ENCODE data around the gene ZNF814. TPM values are rescaled to one million over a fixed set of nuclear protein-coding genes. Genes with fewer than 3 reads are reported as not detected.
A peak's percentile ranks its signal among the peaks of the same experiment; 100 is the strongest.
"Not testable (repeated sequence)": the region's sequence is repeated elsewhere in the genome, so short reads cannot be mapped to it uniquely, and the experiment has no call there.

The ZNF814 gene
- total and polyA plus RNA-seq, 2 experiments from 2014 or later = 80.4 to 86.9 TPM

DNA sequence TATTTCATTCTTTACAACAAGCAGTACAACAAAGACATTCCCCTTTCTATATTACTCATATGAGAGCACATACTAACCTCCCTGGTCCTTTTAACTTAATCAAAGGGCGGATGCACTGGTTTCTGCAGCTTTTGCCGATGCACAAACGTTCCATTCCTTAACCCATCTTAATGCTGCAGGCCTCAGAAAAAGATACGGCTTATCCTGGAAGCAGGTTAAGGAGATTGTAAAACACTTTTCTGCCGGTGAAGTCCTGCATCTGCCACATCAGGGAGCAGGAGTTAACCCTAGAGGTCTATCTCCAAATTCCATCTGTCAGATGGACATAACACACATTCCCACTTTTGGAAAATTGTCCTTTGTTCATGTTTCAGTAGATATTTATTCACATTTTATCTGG, 11.5 kb upstream of the ZNF814 start (continued):
- TF ChIP-seq, protein P1, sequence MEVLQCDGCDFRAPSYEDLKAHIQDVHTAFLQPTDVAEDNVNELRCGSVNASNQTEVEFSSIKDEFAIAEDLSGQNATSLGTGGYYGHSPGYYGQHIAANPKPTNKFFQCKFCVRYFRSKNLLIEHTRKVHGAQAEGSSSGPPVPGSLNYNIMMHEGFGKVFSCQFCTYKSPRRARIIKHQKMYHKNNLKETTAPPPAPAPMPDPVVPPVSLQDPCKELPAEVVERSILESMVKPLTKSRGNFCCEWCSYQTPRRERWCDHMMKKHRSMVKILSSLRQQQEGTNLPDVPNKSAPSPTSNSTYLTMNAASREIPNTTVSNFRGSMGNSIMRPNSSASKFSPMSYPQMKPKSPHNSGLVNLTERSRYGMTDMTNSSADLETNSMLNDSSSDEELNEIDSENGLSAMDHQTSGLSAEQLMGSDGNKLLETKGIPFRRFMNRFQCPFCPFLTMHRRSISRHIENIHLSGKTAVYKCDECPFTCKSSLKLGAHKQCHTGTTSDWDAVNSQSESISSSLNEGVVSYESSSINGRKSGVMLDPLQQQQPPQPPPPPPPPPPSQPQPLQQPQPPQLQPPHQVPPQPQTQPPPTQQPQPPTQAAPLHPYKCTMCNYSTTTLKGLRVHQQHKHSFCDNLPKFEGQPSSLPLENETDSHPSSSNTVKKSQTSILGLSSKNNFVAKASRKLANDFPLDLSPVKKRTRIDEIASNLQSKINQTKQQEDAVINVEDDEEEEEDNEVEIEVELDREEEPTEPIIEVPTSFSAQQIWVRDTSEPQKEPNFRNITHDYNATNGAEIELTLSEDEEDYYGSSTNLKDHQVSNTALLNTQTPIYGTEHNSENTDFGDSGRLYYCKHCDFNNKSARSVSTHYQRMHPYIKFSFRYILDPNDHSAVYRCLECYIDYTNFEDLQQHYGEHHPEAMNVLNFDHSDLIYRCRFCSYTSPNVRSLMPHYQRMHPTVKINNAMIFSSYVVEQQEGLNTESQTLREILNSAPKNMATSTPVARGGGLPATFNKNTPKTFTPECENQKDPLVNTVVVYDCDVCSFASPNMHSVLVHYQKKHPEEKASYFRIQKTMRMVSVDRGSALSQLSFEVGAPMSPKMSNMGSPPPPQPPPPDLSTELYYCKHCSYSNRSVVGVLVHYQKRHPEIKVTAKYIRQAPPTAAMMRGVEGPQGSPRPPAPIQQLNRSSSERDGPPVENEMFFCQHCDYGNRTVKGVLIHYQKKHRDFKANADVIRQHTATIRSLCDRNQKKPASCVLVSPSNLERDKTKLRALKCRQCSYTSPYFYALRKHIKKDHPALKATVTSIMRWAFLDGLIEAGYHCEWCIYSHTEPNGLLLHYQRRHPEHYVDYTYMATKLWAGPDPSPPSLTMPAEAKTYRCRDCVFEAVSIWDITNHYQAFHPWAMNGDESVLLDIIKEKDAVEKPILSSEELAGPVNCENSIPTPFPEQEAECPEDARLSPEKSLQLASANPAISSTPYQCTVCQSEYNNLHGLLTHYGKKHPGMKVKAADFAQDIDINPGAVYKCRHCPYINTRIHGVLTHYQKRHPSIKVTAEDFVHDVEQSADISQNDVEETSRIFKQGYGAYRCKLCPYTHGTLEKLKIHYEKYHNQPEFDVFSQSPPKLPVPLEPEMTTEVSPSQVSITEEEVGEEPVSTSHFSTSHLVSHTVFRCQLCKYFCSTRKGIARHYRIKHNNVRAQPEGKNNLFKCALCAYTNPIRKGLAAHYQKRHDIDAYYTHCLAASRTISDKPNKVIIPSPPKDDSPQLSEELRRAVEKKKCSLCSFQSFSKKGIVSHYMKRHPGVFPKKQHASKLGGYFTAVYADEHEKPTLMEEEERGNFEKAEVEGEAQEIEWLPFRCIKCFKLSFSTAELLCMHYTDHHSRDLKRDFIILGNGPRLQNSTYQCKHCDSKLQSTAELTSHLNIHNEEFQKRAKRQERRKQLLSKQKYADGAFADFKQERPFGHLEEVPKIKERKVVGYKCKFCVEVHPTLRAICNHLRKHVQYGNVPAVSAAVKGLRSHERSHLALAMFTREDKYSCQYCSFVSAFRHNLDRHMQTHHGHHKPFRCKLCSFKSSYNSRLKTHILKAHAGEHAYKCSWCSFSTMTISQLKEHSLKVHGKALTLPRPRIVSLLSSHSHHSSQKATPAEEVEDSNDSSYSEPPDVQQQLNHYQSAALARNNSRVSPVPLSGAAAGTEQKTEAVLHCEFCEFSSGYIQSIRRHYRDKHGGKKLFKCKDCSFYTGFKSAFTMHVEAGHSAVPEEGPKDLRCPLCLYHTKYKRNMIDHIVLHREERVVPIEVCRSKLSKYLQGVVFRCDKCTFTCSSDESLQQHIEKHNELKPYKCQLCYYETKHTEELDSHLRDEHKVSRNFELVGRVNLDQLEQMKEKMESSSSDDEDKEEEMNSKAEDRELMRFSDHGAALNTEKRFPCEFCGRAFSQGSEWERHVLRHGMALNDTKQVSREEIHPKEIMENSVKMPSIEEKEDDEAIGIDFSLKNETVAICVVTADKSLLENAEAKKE (CRISPR knock-in tag; IDR thresholded peaks at IDR 0.05) = no peak
- TF ChIP-seq JUNB (IDR thresholded peaks at IDR 0.05; ENCODE audit: unreplicated experiment) (no peak), POLR2AphosphoS5 (IDR thresholded peaks at IDR 0.05; ENCODE audit: low read depth) (no peak)

DNA sequence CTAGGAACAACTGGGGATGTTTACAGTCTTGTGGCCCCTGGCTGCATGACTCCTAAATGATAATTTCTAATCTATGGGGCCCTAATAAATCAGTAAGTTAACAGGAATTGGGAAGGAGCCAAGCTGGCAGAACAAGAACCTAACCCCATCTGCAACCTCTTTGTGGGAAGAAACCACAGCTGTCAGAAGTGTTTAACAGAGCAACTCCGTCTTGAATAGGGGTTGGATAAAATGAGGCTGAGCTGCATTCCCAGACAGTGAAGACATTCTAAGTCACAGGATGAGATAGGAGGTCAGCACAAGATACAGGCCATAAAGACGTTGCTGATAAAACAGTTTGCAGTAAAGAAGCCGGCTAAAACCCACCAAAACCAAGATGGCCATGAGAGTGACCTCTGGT, 1.9 kb upstream of the ZNF814 start:
- H3K27ac ChIP-seq (ENCODE audit: low read depth) = not testable (repeated sequence)

DNA sequence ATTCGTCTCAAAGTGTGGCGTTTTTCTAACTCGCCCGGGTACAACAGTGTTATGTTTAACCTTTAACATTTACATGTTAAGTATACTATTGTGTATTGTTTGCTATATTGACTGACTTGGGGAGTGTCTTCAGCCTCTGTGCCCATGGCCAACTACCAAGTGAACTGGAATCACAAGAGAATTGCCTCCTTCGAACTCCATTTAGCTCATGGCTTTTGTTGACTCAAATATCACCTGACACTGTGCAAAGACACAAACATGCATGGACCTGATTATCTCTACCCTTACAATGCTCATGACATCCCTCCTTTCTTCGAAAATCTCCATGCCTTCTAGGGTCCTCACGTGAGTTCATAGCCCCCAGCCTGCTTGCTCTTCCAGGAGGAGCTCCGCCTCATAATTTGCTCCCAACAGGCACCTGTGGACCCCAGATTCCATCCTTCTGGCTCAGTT, 704 bp downstream of the ZNF814 start:
- Histone ChIP-seq H2AFZ (no peak overlapping the region), H3K4me2 (peak overlapping the region; percentile 75)
- no peak for TF ChIP-seq STAT1 (IDR thresholded peaks at IDR 0.05; ENCODE audit: unreplicated experiment)
- TF ChIP-seq EZH2phosphoT487 (IDR thresholded peaks at IDR 0.05; ENCODE audit: unreplicated experiment) = no peak
- TF ChIP-seq ZNF114 (CRISPR knock-in tag; IDR thresholded peaks at IDR 0.05) = no peak
- no peak for TF ChIP-seq NANOG (IDR thresholded peaks at IDR 0.05; ENCODE audit: borderline replicate concordance)
- no peak for TF ChIP-seq ZNF331 (CRISPR knock-in tag; IDR thresholded peaks at IDR 0.05; ENCODE audit: low read depth)
- no peak for TF ChIP-seq CREB1 (CRISPR knock-in tag; IDR thresholded peaks at IDR 0.05; ENCODE audit: low read depth)
- TF ChIP-seq, protein P2, sequence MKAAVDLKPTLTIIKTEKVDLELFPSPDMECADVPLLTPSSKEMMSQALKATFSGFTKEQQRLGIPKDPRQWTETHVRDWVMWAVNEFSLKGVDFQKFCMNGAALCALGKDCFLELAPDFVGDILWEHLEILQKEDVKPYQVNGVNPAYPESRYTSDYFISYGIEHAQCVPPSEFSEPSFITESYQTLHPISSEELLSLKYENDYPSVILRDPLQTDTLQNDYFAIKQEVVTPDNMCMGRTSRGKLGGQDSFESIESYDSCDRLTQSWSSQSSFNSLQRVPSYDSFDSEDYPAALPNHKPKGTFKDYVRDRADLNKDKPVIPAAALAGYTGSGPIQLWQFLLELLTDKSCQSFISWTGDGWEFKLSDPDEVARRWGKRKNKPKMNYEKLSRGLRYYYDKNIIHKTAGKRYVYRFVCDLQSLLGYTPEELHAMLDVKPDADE (IDR thresholded peaks at IDR 0.05) = no peak
- no peak for TF ChIP-seq POLR2AphosphoS5 (IDR thresholded peaks at IDR 0.05; ENCODE audit: low read depth)

More for the DNA sequence above, 1.9 kb upstream of the ZNF814 start:
- H3K4me3 ChIP-seq; ATAC-seq; H3F3A ChIP-seq (replicated peaks; ENCODE audit: low read depth); H2AFZ ChIP-seq; H3K36me3 ChIP-seq (ENCODE audit: insufficient read depth); H3K27me3 ChIP-seq (ENCODE audit: insufficient read depth); H3K4me3 Mint-ChIP-seq; H3K4me1 ChIP-seq (ENCODE audit: insufficient read depth); H3K9me3 Mint-ChIP-seq; H3K27ac Mint-ChIP-seq; H3K27me3 Mint-ChIP-seq (ENCODE audit: insufficient read depth, low read depth, poor library complexity); DNase-seq (ENCODE audit: low spot score); H3K4me2 ChIP-seq; H4K20me1 ChIP-seq (replicated peaks; ENCODE audit: insufficient read depth); H3K9me2 ChIP-seq (ENCODE audit: insufficient read depth): not testable (repeated sequence)
- Mint-ChIP-seq H3K4me1 (peaks cover 18% of the 10 kb centered on the region), H3K36me3 (ENCODE audit: low read depth) (peaks cover 26% of the 10 kb centered on the region)
- peaks cover 26% of the 10 kb centered on the region for H3K79me2 ChIP-seq (replicated peaks; ENCODE audit: insufficient read depth)

More for the DNA sequence above, 704 bp downstream of the ZNF814 start:
- H3K36me3 ChIP-seq (ENCODE audit: insufficient read depth) = peaks cover 13% of the 10 kb centered on the region
- H3K27ac ChIP-seq (ENCODE audit: low read depth) = peak overlapping the region; percentile 95
- peak overlapping the region; percentile 84 for H3K27ac Mint-ChIP-seq
- no peaks in the 10 kb centered on the region; the same call in 1 of the 2 replicates for H3F3A ChIP-seq (replicated peaks; ENCODE audit: low read depth)
- ATAC-seq = peak; percentile 12; the same call in 2 of the 3 replicates
- peaks cover 6% of the 10 kb centered on the region for H3K27me3 Mint-ChIP-seq (ENCODE audit: insufficient read depth, low read depth, poor library complexity)
- H3K79me2 ChIP-seq (replicated peaks; ENCODE audit: insufficient read depth) = peaks cover 52% of the 10 kb centered on the region
- peak; percentile 45 for DNase-seq (ENCODE audit: low spot score)
- H3K4me1 ChIP-seq (ENCODE audit: insufficient read depth) = peaks cover 34% of the 10 kb centered on the region
- no peaks in the 10 kb centered on the region for H3K27me3 ChIP-seq (ENCODE audit: insufficient read depth)
- H3K36me3 Mint-ChIP-seq (ENCODE audit: low read depth) = peaks cover 52% of the 10 kb centered on the region
- peak overlapping the region; percentile 73 for H3K4me3 ChIP-seq
- peaks cover 35% of the 10 kb centered on the region for H4K20me1 ChIP-seq (replicated peaks; ENCODE audit: insufficient read depth)
- peak overlapping the region; percentile 92 for H3K4me3 Mint-ChIP-seq
- H3K9me3 Mint-ChIP-seq = peaks cover 3% of the 10 kb centered on the region; the same call in 2 of the 3 replicates
- peaks cover 42% of the 10 kb centered on the region for H3K4me1 Mint-ChIP-seq
- H3K9me2 ChIP-seq (ENCODE audit: insufficient read depth) = no peaks in the 10 kb centered on the region; the same call in 1 of the 2 replicates
